WTC11 (cell line): ENCODE measurements around the gene GRIN2C. TPM values are rescaled to one million over a fixed set of nuclear protein-coding genes. Genes with fewer than 3 reads are reported as not detected.
A peak's percentile ranks its signal among the peaks of the same experiment; 100 is the strongest.

Source experiments
- ATAC-seq: fragments of 200-7000 bp; cut with Tn5 transposase; 2 replicates; pipeline ENCODE4 v1.10.0; 2021; ENCODE audit warnings: mild to moderate bottlenecking, moderate library complexity
- CTCF ChIA-PET: fragments of 300-600 bp; sonication (Branson Sonifier 250); formaldehyde crosslinking; loops from one replicate; lab custom pipeline; 2021; ENCODE audit warnings: antibody characterized with exemption; lab: Charles Lee
- POLR2A ChIA-PET: fragments of 350-600 bp; sonication (Branson Sonifier 250); formaldehyde crosslinking; loops from one replicate; lab custom pipeline; 2021; ENCODE audit warnings: antibody characterized with exemption; lab: Charles Lee
- DNase-seq: peaks from one replicate; pipeline ENCODE4 v3.0.0; 2021; ENCODE audit warnings: low spot score
- H3K27ac Mint-ChIP-seq: 2 replicates; pipeline ENCODE4 v1.8.0; 2021; ENCODE audit warnings: mixed read lengths
- H3K27me3 Mint-ChIP-seq: 2 replicates; pipeline ENCODE4 v1.8.0; 2021; ENCODE audit warnings: low read depth, mild to moderate bottlenecking, moderate library complexity, mixed read lengths
- H3K36me3 Mint-ChIP-seq: 2 replicates; pipeline ENCODE4 v1.8.0; 2021; ENCODE audit warnings: mixed read lengths
- H3K4me1 Mint-ChIP-seq: 2 replicates; pipeline ENCODE4 v1.8.0; 2022; ENCODE audit warnings: mixed read lengths
- H3K4me3 Mint-ChIP-seq: 2 replicates; pipeline ENCODE4 v1.8.0; 2021; ENCODE audit warnings: mild to moderate bottlenecking, moderate library complexity, mixed read lengths
- H3K9me3 Mint-ChIP-seq: 2 replicates; pipeline ENCODE4 v1.8.0; 2021; ENCODE audit warnings: mixed read lengths
- ARID4B ChIP-seq: sonication (generic); formaldehyde crosslinking; IDR thresholded peaks from 2 replicates; pipeline ENCODE4 v1.8.0; 2023; ENCODE audit warnings: missing genetic modification reagents, mild to moderate bottlenecking, borderline replicate concordance
- CREB1 ChIP-seq: sonication (generic); formaldehyde crosslinking; IDR thresholded peaks from 2 replicates; pipeline ENCODE4 v1.8.0; 2023; ENCODE audit warnings: mild to moderate bottlenecking, missing genetic modification reagents
- FOXJ3 ChIP-seq: sonication (generic); formaldehyde crosslinking; IDR thresholded peaks from 2 replicates; pipeline ENCODE4 v1.9.0; 2021; ENCODE audit warnings: missing genetic modification reagents, mild to moderate bottlenecking, borderline replicate concordance
- FOXP4 ChIP-seq: sonication (generic); formaldehyde crosslinking; IDR thresholded peaks from 2 replicates; pipeline ENCODE4 v1.8.0; 2022; ENCODE audit warnings: mild to moderate bottlenecking, missing genetic modification reagents
- HMGA2 ChIP-seq: fragments of 250-450 bp; sonication (Bioruptor Pico); IDR thresholded peaks from 2 replicates; pipeline ENCODE4 v1.4.0; 2021; ENCODE audit warnings: mild to moderate bottlenecking, moderate library complexity
- IRF2 ChIP-seq: sonication (generic); formaldehyde crosslinking; IDR thresholded peaks from 2 replicates; pipeline ENCODE4 v1.8.0; 2022; ENCODE audit warnings: low read depth, missing genetic modification reagents, borderline replicate concordance
- JUN ChIP-seq: sonication (generic); formaldehyde crosslinking; IDR thresholded peaks from 2 replicates; pipeline ENCODE4 v1.8.0; 2023; ENCODE audit warnings: mild to moderate bottlenecking, missing genetic modification reagents
- KAT7 ChIP-seq: sonication (generic); formaldehyde crosslinking; IDR thresholded peaks from 2 replicates; pipeline ENCODE4 v1.8.1; 2023; ENCODE audit warnings: missing genetic modification reagents, mild to moderate bottlenecking, borderline replicate concordance
- MXD4 ChIP-seq: fragments of 250-450 bp; sonication (Bioruptor Pico); IDR thresholded peaks from 2 replicates; pipeline ENCODE4 v1.8.0; 2021; ENCODE audit warnings: mild to moderate bottlenecking, moderate library complexity, borderline replicate concordance
- MYBL2 ChIP-seq: sonication (generic); formaldehyde crosslinking; IDR thresholded peaks from 2 replicates; pipeline ENCODE4 v1.8.1; 2023; ENCODE audit warnings: mild to moderate bottlenecking, moderate library complexity, missing genetic modification reagents
- NFATC4 ChIP-seq: fragments of 250-450 bp; sonication (Bioruptor Pico); IDR thresholded peaks from 2 replicates; pipeline ENCODE4 v1.9.0; 2021; ENCODE audit warnings: mild to moderate bottlenecking
- NFYB ChIP-seq: sonication (generic); formaldehyde crosslinking; conservative IDR thresholded peaks from 2 replicates; pipeline ENCODE4 v1.8.0; 2022; ENCODE audit warnings: low read depth, missing genetic modification reagents
- OVOL2 ChIP-seq: fragments of 250-450 bp; sonication (Bioruptor Pico); IDR thresholded peaks from 2 replicates; pipeline ENCODE4 v1.9.0; 2021; ENCODE audit warnings: mild to moderate bottlenecking, borderline replicate concordance
- PRRX2 ChIP-seq: fragments of 250-450 bp; sonication (Bioruptor Pico); IDR thresholded peaks from 2 replicates; pipeline ENCODE4 v1.8.0; 2021; ENCODE audit warnings: mild to moderate bottlenecking
- SMAD3 ChIP-seq: sonication (generic); formaldehyde crosslinking; IDR thresholded peaks from 2 replicates; pipeline ENCODE4 v1.8.0; 2022; ENCODE audit warnings: missing genetic modification reagents, mild to moderate bottlenecking, borderline replicate concordance
- SOX15 ChIP-seq: fragments of 250-450 bp; sonication (Bioruptor Pico); IDR thresholded peaks from 2 replicates; pipeline ENCODE4 v1.9.0; 2021; ENCODE audit warnings: mild to moderate bottlenecking
- SP1 ChIP-seq: sonication (generic); formaldehyde crosslinking; conservative IDR thresholded peaks from 2 replicates; pipeline ENCODE4 v1.8.1; 2022; ENCODE audit warnings: missing genetic modification reagents
- TCF7 ChIP-seq: sonication (generic); formaldehyde crosslinking; IDR thresholded peaks from 2 replicates; pipeline ENCODE4 v1.8.0; 2022; ENCODE audit warnings: mild to moderate bottlenecking, low read depth, missing genetic modification reagents, moderate library complexity
- TEAD1 ChIP-seq: sonication (generic); formaldehyde crosslinking; IDR thresholded peaks from 2 replicates; pipeline ENCODE4 v1.8.0; 2022; ENCODE audit warnings: mild to moderate bottlenecking, missing genetic modification reagents
- TP53 ChIP-seq: sonication (generic); formaldehyde crosslinking; IDR thresholded peaks from 2 replicates; pipeline ENCODE4 v1.8.1; 2023; ENCODE audit warnings: mild to moderate bottlenecking, missing genetic modification reagents
- ZNF138 ChIP-seq: sonication (generic); formaldehyde crosslinking; conservative IDR thresholded peaks from 2 replicates; pipeline ENCODE4 v1.8.1; 2022; ENCODE audit warnings: mild to moderate bottlenecking, moderate library complexity, missing genetic modification reagents
- ZNF671 ChIP-seq: fragments of 250-450 bp; sonication (Bioruptor Pico); IDR thresholded peaks from 2 replicates; pipeline ENCODE4 v1.8.0; 2021; ENCODE audit warnings: mild to moderate bottlenecking
- total RNA-seq: library from RNA; stranded (reverse); gene quantifications from 3 replicates; pipeline ENCODE4 v1.2.3, GENCODE V29; 2021
- TF ChIP-seq, protein P1 (sequence below): sonication (generic); formaldehyde crosslinking; IDR thresholded peaks from 2 replicates; pipeline ENCODE4 v1.8.1; 2022; ENCODE audit warnings: low read depth, mild to moderate bottlenecking, moderate library complexity, missing genetic modification reagents, borderline replicate concordance
- TF ChIP-seq, protein P2 (sequence below): sonication (generic); formaldehyde crosslinking; IDR thresholded peaks from 2 replicates; pipeline ENCODE4 v1.8.1; 2023; ENCODE audit warnings: mild to moderate bottlenecking, missing genetic modification reagents

Gene GRIN2C
- total RNA-seq, 1 experiment from 2014 or later: 0.31 TPM

DNA sequence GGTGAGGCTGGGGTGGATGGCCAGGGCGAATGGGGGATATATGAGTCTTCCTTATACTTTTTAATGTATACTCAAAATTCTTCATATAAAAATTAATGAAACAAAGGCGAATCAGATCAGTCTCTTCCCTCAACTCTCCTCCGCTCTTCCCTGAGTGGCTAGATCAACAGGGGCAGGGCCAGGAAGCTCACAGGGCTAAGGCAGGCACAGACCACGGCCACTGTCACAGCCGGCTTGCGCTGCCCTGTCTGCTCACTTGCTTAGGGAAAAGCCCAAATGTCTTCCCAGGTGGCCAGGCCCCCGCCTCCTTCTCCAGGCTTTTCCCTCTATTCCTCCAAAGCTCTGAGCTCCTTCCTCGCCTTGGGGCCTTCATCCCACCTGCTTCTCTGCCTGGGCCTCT, 6.0 kb downstream of the GRIN2C start:
- Mint-ChIP-seq H3K4me1 (peaks cover 9% of the 10 kb centered on the region), H3K4me3 (peak overlapping the region; percentile 79), H3K27me3 (peaks cover 94% of the 10 kb centered on the region), H3K9me3 (no peaks in the 10 kb centered on the region), H3K36me3 (no peaks in the 10 kb centered on the region), H3K27ac (no peak overlapping the region)
- ChIA-PET CTCF (interaction anchor here (2.2 to 12.3 kb wide), 3 partner anchors 8 to 19 kb away, joined by 12 to 347 read pairs (median 76); partner anchors contain the start of genes FDXR and GRIN2C), POLR2A (no interaction called here)
- TF ChIP-seq ZNF138 (CRISPR knock-in tag) (no peak), TCF7 (no peak), JUN (CRISPR knock-in tag) (no peak), KAT7 (CRISPR knock-in tag) (no peak), SP1 (CRISPR knock-in tag) (no peak), NFATC4 (CRISPR knock-in tag) (no peak), TEAD1 (CRISPR knock-in tag) (no peak), MYBL2 (CRISPR knock-in tag) (no peak), HMGA2 (no peak)
- TF ChIP-seq, protein P1, sequence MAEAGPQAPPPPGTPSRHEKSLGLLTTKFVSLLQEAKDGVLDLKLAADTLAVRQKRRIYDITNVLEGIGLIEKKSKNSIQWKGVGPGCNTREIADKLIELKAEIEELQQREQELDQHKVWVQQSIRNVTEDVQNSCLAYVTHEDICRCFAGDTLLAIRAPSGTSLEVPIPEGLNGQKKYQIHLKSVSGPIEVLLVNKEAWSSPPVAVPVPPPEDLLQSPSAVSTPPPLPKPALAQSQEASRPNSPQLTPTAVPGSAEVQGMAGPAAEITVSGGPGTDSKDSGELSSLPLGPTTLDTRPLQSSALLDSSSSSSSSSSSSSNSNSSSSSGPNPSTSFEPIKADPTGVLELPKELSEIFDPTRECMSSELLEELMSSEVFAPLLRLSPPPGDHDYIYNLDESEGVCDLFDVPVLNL (CRISPR knock-in tag): no peak
- ATAC-seq (no peak), DNase-seq (no peak)

GRCh38 chr17:74853048-74853397, 6.7 kb downstream of the GRIN2C start:
- H3K27me3 Mint-ChIP-seq: peaks cover 94% of the 10 kb centered on the region
- no peak for TF ChIP-seq CREB1 (CRISPR knock-in tag)
- H3K36me3 Mint-ChIP-seq: no peaks in the 10 kb centered on the region
- no peaks in the 10 kb centered on the region for H3K9me3 Mint-ChIP-seq
- H3K4me3 Mint-ChIP-seq: peak overlapping the region; percentile 79
- peaks cover 9% of the 10 kb centered on the region for H3K4me1 Mint-ChIP-seq
- peak; percentile 5 for ATAC-seq
- POLR2A ChIA-PET: interaction anchor here (0.5 to 1.8 kb wide), 6 partner anchors 8 to 28 kb away, joined by 3 to 9 read pairs (median 6); partner anchors contain the start of gene FDXR
- H3K27ac Mint-ChIP-seq: no peak overlapping the region
- CTCF ChIA-PET: interaction anchor here (0.6 to 12.3 kb wide), 22 partner anchors 9 to 338 kb away, joined by 3 to 347 read pairs (median 8); partner anchors contain the start of genes FDXR, GRIN2C, OTOP2 and RAB37
- no peak for DNase-seq

DNA sequence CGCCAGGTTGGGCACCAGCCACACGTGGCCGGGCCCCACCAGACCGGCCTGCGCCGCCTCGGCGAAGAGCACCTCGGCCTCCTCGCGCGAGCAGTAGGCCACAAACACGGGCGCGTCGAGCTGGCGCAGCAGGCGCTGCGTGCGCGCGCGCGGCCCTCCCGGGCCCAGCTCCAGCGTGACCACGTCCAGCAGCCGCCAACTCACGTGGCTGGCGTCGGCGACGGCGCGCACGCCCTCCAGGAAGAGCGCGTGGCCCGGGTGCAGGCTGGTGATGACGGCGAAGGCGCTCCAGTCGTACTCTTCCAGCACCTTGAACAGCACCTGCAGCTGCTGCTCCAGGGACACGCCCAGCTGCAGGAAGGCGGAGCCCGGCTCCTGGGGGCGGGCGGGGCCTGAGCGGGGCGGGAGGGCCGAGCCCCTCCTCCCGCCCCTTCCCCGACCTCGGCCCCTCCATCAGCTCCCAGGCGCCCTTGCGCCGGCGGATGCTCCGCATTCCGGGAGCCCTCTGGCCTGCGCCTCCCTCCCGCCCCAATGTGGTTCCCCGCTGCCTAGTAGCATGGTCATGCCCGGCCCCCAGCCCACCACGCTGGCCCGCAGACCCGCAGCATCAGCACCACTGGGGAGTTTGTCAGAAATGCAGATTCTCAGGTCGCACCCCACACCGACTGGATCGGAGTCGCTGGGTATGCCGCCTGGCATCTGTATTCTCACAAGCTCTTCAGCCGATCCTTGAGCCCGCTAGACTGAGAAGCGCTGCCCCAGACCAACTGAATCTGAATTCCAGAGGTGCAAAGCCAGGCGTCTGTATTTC, 7.2 kb downstream of the GRIN2C start:
- ATAC-seq (peak; percentile 90), DNase-seq (peak; percentile 89)
- Mint-ChIP-seq H3K27ac (no peak overlapping the region), H3K27me3 (peaks cover 91% of the 10 kb centered on the region), H3K9me3 (no peaks in the 10 kb centered on the region), H3K4me1 (peaks cover 9% of the 10 kb centered on the region), H3K36me3 (no peaks in the 10 kb centered on the region), H3K4me3 (peak overlapping the region; percentile 79)
- ChIA-PET POLR2A (interaction anchor here (0.5 to 1.8 kb wide), 6 partner anchors 9 to 79 kb away, joined by 5 to 9 read pairs (median 6); partner anchors contain the start of gene FDXR), CTCF (interaction anchor here (0.6 to 12.3 kb wide), 25 partner anchors 9 to 339 kb away, joined by 3 to 347 read pairs (median 7); partner anchors contain the start of genes FDXR, GRIN2C, NAT9 and OTOP2)
- TF ChIP-seq JUN (CRISPR knock-in tag) (peak; percentile 98; the same call in 1 of the 2 replicates), SMAD3 (CRISPR knock-in tag) (peak; percentile 96), TP53 (CRISPR knock-in tag) (peak; percentile 97), OVOL2 (CRISPR knock-in tag) (no peak), MXD4 (CRISPR knock-in tag) (no peak), FOXP4 (CRISPR knock-in tag) (peak; percentile 98), IRF2 (CRISPR knock-in tag) (no peak), FOXJ3 (CRISPR knock-in tag) (no peak), PRRX2 (CRISPR knock-in tag) (no peak), ARID4B (peak; percentile 96), SOX15 (no peak), ZNF671 (CRISPR knock-in tag) (no peak; the same call in 1 of the 2 replicates), NFYB (peak; percentile 46)
- TF ChIP-seq, protein P2, sequence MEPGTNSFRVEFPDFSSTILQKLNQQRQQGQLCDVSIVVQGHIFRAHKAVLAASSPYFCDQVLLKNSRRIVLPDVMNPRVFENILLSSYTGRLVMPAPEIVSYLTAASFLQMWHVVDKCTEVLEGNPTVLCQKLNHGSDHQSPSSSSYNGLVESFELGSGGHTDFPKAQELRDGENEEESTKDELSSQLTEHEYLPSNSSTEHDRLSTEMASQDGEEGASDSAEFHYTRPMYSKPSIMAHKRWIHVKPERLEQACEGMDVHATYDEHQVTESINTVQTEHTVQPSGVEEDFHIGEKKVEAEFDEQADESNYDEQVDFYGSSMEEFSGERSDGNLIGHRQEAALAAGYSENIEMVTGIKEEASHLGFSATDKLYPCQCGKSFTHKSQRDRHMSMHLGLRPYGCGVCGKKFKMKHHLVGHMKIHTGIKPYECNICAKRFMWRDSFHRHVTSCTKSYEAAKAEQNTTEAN (CRISPR knock-in tag): peak; percentile 85; the same call in 1 of the 2 replicates
